Measurements from ENCODE around the gene C1GALT1.

Gene C1GALT1

DNA sequence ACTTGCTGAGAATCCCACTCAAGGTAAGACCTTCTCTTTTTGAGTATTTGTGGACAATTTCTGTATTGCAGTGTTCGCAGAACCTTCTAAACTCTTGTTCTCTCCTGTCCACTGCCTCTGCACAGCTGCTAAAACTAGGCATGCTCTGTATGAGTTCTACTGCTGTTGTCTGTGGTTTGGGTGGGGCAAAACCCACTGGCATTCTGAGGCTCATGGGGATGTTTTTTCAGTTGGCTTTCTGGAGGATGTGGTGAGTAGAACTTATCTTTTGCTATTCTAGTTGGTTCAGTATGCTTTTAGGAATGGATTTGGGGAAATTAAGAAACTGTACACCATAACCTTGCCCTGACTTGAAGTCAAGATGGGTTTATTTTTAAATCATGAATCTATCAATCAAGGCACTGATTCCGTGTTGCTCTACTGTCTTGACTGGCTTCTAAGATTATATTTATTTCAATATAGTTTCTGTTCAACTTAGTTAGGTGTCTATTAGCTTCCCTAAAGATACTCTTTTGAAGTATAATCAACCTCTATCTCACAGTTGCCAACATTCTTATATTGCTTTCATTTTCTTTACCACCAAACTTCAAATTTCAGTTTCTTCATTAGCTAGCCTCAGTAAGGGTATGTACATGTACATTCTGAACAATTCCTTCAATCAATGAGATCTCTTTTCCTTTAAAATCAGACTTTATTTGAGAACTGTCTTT, 25.0 kb upstream of the C1GALT1 start:
- H3K27ac ChIP-seq = peak overlapping the region in 1 of 2 donors; percentile 8
- TF ChIP-seq, protein P1, sequence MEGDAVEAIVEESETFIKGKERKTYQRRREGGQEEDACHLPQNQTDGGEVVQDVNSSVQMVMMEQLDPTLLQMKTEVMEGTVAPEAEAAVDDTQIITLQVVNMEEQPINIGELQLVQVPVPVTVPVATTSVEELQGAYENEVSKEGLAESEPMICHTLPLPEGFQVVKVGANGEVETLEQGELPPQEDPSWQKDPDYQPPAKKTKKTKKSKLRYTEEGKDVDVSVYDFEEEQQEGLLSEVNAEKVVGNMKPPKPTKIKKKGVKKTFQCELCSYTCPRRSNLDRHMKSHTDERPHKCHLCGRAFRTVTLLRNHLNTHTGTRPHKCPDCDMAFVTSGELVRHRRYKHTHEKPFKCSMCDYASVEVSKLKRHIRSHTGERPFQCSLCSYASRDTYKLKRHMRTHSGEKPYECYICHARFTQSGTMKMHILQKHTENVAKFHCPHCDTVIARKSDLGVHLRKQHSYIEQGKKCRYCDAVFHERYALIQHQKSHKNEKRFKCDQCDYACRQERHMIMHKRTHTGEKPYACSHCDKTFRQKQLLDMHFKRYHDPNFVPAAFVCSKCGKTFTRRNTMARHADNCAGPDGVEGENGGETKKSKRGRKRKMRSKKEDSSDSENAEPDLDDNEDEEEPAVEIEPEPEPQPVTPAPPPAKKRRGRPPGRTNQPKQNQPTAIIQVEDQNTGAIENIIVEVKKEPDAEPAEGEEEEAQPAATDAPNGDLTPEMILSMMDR (IDR thresholded peaks at IDR 0.05) = no peak
- DNase-seq (ENCODE audit: low spot score) = no peak
- peak overlapping the region; percentile 9 for H3K4me3 ChIP-seq

DNA sequence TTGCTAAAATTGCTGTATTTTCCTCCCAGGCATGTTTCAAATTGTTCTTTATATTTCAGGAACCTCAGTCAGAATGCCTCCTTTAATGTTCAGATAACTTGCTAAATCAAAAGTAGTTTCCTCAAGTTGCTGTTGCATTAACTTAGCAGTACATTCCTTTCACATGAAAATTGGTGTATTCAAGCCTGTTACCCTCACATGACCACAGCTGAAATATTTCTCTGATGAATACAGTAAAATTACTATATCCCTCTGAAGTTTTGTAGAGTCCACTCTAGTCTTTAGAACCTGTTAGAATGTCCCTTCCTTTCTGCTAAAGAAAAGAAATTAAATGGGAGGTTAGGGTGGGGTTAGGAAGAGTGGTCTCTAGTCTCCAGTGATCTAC, 24.5 kb upstream of the C1GALT1 start:
- H3K4me3 ChIP-seq = peak overlapping the region; percentile 9
- H3K27ac ChIP-seq = peak overlapping the region in 1 of 2 donors; percentile 8
- TF ChIP-seq, protein P1 (IDR thresholded peaks at IDR 0.05) = no peak
- DNase-seq (ENCODE audit: low spot score) = no peak

DNA sequence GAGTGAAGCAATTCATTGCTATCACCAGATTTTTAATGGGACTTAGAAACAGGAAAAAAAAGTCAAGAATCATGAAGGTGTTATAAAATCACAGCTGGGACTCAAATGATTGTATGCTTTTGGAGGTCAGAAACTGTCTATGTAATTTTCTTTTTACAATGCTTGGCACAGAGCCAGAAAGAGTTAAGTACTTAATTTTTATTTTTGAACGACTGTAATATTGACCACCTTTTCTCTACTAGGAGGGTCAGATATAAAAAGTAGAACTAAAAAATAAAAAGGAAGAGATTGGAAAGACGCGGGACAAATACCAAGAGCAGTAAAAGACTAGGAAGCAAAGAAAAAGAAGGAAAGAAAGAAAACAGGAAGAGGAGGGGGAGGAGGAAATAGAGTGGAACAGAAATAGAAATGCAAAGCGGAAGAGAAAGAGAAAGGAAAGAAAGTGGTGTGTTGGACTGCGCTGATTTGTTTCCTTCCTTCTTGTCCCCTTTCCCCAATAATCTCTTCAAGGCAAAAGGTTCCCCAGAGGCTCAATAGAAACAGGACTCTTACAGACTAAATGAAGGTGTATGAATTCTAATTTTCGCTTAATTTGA, 23.2 kb upstream of the C1GALT1 start:
- Histone ChIP-seq H3K4me3 (no peak overlapping the region), H3K27ac (no peak overlapping the region)
- TF ChIP-seq, protein P1 (IDR thresholded peaks at IDR 0.05) = no peak
- no peak for DNase-seq (ENCODE audit: low spot score)

DNA sequence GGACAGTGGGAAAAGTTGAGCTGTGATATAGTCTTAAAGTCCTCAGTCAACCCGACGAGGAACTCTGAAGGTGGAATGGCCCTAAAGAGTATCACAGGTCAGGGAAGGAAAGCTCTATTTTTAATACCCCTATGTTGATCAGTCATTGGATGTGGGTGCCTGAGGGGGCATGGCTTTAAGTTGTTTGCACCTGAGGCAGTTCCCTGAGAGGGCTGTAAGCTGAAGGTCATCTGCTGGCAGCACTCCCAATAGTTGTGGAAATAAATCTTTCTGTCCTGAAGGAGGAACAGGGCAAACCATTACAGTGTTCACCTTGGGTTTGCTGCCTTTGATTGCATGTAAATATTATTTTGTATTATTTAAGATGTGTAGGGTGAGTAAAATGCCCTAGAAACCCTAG, 17.8 kb upstream of the C1GALT1 start:
- TF ChIP-seq, protein P1 (IDR thresholded peaks at IDR 0.05) = no peak
- H3K4me3 ChIP-seq = no peak overlapping the region
- no peak for DNase-seq (ENCODE audit: low spot score)
- H3K27ac ChIP-seq = no peak overlapping the region

DNA sequence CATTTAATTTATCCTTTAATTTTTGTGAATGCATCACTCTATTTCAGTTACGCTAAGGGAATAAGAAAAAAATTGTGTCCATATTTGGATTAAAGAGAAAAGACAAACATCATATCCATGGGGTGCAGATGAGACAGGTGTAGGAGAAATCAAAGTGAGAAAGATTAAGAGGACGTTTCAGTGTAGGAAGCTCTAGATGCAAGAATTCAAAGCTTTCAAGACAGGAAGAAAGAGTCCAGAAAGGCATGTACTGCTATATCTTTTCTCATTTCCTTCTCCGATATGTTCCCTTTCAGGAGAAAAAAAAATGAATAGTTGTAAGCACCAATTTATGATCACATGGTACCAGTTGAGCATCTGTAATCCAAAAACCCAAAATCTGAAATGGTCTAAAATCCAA, 17.0 kb upstream of the C1GALT1 start:
- TF ChIP-seq, protein P1 (IDR thresholded peaks at IDR 0.05) = no peak
- no peak for DNase-seq (ENCODE audit: low spot score)
- Histone ChIP-seq H3K4me3 (no peak overlapping the region), H3K27ac (no peak overlapping the region)

DNA sequence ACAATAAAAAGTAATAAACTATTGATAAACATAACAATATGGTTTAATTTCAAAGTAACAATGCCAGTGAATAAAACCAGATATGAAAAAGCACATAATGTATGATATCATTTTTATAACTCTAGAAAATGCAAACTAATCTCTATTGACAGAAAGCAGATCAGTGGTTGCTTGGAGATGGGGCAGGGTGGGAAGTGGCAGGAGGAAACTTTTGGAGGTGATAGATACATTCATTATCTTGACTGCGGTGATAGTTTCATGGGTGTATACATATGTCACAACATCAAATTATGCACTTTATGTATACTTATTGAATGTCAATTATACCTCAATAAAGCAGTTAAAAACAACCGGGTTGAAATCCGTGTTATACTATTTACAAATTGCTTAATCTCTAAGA, 16.0 kb upstream of the C1GALT1 start:
- no peak overlapping the region for H3K27ac ChIP-seq
- no peak overlapping the region for H3K4me3 ChIP-seq
- DNase-seq (ENCODE audit: low spot score) = no peak
- TF ChIP-seq, protein P1 (IDR thresholded peaks at IDR 0.05) = no peak

DNA sequence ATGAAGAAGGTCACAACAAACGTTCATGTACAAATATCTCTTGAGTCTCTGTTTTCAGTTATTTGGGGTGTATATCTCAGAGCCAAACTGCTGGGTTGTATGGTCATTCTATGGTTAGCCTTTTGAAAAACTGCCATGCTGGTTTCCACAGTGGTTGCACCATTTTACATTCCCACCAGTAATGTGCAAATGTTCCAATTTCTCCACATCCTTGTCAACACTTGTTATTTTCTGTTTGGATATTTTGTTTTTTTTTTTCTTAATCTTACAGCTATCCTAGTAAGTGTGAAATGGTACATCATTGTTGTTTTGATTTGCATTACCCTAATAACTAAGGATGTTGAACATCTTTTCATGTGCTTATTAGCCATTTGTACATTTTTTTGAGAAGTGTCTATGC, 13.0 kb upstream of the C1GALT1 start:
- H3K27ac ChIP-seq = no peak overlapping the region
- TF ChIP-seq, protein P1 (IDR thresholded peaks at IDR 0.05) = no peak
- no peak for DNase-seq (ENCODE audit: low spot score)
- H3K4me3 ChIP-seq = no peak overlapping the region
